Embryonic facial prominence (tissue), 1 donor: Measurements from ENCODE around the gene SLC28A1.
"Not testable (repeated sequence)": the region's sequence is repeated elsewhere in the genome, so short reads cannot be mapped to it uniquely, and the experiment has no call there.

ENCODE experiments used
- DNase-seq: peaks from one replicate; pipeline ENCODE4 v3.0.0-alpha.2; 2016; ENCODE audit errors: extremely low spot score

The SLC28A1 gene

DNA sequence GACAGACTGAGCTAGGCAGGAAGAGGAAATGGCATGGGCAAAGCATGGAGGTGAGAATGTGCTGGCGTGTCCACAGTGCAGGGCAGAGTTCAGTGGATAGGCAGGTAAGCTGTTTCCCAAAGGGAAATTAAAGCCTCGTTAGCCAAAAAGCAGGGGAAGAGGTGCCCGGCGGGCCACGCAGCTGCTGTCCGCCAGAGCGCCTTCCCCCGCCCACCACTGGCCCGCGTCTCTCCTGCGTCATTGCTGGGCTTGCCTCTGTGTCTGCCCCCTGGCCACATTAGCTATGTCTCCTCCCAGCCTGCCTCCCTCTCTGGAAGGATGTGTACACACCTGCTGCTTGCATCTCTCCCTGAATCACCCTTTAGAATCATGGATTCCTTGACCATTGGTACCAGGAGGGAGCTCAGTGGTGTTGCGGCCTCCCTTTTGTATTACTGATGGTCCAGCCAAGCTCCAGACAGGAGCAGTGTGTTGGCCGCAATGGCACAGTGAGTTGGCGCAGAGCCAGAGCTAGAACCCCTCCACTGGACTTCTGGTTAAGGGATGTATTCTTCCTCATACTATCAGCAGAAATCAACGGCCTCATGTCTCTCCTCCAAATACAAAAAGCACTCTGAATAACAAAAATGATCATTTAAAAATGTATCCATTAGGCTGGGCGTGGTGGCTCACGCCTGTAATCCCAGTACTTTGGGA is 26.6 kb downstream of the SLC28A1 start:
- no peak for DNase-seq

DNA sequence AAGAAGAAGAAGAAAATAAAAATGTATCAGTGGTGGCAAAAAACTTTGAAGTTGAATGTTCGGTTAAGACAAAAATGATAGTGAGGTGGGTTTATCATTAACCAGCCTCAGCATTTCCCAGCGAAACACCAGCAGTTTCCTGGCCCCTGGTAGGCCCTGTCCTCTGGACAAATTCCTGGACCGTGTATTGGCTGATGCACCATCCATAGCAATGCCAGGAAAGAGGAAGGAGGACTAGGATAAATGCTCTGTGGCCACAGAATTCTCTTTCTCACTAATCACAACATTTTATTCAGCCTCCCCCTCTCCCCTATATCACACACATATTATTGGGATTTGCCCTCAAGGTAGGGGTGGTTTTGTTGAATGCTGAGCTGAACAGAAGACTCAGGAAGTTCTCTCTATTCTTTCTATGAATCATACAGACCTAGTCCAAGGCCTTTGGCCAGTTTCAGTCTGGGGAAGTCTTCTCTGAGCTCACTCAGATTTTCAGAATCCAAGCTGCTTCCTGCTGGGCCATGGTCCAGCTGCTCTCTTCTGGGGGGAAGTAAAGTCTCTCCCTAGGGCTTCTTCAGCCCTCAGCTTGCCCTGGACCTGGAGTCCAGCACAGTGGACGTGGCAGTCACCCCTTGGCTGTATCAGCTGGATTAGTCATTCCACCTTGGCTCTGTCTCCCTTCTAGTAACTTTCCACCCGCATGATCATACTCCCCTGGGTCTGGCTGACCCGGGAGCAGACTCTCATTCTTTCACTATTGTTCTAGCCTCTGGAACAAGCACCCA is 27.6 kb downstream of the SLC28A1 start:
- no peak for DNase-seq

DNA sequence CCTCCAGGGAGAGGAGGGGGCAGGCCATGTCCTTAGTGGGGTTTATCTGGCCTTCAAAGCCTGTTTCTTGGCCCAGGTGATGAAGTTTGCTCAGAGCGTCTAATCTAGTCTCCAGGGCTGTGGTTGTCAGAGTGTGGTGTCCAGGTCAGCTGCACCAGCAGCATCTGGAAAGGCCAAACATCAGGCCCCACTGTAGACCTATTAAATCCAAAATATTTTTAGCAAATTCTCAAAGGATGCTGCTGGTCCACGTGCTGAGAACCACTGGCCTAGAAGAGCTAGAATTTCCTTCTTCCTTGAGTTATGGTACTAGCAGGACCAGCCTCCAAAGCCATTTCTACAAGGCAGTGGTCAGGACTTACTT is 28.9 kb downstream of the SLC28A1 start:
- no peak for DNase-seq

DNA sequence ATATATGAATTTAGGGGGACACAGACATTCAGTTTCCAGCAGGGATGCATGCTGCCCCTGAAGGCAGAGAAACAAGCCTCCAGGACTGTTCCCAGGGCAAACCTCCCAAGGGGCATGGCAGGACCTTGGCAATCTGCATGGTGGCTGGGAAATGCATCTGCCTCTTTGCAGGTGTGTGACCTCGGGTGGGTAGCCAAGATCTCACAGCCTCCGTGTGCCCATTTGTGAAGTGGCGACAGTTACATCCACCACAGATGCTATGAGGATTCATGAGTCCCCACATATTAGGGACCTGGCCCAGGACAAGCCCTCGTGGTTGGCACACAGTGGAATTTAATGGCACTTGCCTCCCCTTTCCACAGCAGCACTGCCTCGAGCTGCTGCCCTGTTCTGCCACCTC is 29.9 kb downstream of the SLC28A1 start:
- DNase-seq, result no peak

DNA sequence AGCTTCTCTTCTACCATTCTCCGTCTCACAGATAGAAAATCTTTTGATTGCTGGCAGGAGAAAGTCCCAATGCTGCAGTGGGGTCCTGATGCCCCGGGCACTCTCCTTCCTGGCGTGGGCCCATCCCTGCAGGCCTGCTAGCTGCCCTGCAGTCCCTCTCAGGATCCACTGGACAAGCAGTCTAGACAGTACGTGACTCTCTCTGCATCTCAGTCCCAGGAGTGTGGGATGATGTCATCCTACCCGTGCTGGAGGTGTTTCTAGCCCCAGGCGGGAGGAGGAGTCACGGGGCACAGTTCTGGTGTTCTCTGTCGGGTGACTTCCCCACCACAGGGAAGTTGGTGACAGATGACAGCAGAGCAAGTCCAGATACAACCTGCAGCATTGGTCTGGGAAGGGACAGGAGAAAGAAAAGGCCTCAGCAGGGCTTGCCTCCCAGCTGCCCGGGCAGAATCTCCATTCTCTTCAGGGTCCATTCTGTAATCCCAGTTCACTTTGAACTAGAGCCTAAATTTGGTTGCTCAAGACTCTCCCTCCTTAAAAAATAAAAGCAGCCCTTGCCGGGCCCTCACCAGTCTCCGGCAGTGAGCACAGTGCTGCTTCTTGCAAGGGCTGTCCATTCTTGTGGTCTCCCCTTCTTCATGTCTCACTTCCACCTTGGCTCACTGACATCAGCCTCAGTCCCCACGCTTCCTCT is 30.6 kb downstream of the SLC28A1 start:
- DNase-seq, result peak; percentile 49

DNA sequence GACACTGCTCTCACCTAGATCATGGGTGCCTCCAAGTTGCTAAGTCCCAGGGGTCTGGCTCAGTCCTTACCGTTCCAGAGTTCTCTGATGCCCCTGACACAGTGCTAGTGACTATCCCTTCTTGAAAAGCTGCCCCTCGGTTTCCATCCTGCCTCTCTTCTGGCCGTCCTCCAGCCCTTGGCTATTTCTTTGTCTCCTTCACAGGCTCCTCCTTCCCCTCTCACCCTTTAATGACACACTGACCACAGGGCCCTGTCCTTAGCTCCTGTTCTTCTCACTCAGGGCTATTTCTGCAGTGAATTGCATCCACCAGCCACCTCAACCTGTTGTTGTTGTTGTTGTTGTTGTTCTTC is 31.1 kb downstream of the SLC28A1 start:
- DNase-seq, result no peak

DNA sequence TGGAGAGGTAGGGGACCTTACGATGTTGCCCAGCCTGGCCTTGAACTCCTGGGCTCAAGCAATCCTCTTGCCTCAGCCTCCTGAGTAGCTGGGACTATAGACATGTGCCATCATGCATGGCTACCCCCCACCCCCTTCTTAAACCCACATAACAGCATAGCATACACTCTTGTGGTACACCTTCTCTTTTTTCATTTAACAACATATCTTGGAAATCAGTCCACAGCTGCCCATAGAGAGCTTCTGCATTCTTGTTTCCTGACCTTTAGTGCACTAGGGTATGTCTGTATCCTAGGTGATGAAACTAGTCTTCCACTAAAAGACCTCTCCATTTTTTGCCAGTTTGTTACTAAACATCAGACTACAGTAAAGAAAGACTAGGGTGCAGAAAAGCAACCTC is 33.0 kb downstream of the SLC28A1 start:
- no peak for DNase-seq

DNA sequence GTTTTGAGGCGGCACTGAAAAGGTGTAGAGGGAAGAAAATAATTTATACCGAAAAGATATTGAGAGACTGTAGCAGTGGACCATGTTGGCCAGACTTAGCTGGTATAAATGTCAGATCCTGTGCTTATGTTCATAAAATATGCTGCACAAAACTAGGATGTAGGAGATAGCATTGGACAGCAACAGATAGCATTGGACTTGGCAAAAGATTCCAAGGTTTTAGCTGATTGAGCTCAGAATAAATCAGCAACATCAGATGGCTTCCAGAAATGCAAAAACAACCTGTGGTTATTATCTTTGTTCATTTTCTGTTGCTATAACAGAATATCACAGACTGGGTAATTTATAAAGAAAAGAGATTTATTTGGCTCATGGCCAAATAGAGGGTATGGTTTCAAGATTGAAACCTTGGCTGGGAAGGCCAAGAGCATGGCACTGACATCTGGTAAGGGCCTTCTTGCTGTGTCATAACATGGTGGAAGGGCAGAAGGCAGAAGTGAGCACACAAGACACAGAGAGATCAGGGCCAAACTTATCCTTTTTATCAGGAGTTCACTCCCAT is 34.7 kb downstream of the SLC28A1 start:
- no peak for DNase-seq

DNA sequence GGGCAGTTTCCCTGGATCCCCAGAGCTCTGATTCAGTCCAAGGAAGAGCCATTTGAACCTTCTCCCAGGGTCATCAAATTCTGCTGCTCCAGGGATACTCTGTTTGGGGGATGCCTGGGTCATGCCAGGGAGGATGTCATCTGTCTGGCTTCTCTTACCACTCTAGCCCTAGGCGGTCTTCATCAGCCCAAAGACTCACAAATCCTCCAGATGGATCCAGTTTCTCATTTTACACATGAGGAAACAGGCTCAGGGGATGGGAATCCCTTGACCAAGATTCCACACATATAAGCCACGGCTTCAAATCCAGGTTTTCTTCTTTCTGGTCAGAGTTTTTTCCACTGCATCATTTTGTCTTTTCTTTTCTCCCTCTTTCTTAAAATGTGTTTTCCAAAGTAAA is 36.7 kb downstream of the SLC28A1 start:
- DNase-seq, result no peak

DNA sequence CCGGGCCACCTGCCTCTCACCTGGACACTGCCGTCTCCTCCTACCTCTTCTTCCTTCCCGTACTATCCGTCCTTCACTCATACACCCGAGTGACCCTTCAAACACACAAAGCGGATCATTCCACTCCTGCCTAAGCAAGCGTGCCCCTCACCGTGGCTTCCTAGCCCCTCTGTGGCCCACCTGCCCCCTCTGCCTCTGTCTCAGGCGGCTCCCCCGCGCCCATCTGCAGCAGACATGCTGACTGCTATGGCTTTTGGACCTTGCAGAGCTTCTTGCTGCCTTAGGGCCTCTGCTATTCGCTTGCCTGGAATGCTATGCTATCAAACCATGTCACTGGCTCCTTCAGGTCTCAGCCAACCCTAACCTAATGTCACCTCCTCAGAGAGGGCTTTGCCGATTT is 38.1 kb downstream of the SLC28A1 start:
- DNase-seq, result no peak

DNA sequence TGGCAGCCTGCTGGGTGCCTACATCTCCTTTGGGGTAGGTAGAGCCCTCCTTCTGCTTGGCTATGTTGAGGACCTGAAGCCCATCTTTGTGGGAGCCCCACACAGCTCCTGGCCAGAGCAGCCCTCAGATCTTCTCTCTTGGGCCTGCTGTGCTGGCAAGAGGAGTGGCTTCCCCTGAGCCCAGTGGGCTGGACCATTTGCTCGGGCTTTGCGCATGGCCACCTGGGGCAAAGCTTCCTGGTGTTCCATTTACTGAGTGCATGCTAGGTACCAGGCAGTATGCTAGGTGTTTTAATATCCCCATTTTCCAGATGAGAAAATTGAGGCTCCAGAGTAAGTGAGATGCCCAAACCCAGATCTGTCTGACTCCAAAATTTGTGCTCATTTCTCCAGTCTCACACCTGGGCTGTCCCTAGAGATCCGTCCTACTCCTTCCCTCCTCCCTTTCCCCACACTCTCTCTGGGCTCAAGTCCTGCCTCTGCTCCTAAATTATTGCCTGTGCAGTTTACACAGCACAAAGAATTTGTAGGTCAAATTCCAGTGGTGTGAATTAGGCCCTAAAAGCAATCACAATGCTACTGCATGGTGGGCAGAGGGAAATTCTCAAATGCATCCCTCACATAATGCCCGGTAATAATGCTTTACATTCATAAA is 39.7 kb downstream of the SLC28A1 start:
- DNase-seq, result no peak

DNA sequence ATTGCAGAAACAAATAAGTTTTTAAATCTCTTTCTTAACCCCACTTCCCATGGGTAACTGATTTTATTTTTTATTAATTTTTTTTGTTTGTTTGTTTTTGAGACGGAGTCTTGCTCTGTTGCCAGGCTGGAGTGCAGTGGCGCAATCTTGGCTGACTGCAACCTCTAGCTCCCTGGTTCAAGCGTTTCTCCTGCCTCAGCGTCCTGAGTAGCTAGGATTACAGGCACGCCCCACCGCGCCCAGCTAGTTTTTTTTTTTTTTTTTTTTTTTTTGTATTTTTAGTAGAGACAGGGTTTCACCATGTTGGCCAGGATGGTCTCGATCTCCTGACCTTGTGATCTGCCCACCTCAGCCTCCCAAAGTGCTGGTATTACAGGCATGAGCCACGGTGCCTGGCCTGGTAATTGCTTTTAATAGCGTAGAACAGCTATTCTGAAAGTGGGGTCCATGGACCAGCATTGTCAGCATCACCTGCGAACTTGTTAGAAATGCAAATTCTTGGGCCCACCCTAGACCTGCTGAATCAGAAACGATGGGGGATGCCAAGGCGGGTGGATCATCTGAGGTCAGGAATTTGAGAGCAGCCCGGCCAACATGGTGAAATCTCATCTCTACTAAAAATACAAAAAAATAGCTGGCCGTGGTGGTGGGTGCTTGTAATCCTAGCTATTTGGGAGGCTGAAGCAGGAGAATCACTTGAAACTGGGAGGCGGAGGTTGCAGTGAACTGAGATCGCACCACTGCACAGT is 40.5 kb downstream of the SLC28A1 start:
- DNase-seq, result not testable (repeated sequence)

DNA sequence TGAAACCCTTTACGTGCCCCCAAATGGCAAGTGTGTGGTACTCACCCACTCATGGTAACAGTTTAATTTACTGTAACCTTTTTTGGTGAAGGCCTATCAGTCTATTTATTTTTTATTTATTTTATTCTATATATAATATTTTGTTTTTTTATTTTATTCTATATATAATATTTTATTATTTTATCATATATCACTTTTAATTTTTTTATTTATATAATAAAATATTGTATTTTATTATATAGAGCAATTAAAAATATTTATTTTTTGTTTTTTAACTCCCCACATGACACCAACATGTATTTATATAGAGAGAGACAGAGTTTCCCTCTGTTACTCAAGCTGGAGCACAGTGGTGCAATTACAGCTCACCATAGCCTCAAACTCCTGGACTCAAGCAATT is 41.4 kb downstream of the SLC28A1 start:
- DNase-seq, result no peak

DNA sequence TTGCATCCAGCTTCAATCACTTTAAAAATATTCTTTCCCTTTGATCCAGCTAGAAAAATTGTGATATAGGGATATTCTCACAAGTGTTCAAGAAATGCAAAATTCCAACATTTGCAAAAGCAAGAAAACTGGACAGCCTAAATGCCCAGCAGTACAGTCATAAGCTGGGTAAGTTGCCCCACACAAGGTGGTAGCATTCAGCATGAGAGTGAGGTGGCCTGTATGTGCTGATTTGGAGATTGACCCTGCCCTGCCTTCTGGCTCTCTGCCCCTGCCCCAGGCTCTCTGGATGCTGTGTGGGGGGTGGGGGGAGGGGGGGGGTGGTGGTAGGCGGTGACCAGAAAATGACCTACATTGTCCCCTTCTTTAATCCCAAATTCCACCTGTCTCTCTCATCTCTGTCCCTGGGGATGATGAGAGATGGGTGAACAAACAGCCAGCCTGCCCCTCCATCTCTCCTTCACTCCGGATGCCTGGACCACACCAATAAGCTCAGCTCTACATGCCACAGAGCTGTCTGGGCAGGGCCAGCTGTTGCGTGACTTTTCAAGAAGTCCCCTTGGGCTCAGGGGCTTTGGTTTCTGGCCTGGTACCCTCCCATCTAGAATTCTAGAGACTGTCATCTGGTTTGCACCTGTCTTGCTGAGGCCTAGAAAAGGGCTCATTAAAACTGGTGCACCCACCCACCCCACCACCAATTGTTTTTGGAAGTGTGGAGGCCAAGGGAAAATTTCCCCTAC is 42.2 kb downstream of the SLC28A1 start:
- DNase-seq, result no peak

DNA sequence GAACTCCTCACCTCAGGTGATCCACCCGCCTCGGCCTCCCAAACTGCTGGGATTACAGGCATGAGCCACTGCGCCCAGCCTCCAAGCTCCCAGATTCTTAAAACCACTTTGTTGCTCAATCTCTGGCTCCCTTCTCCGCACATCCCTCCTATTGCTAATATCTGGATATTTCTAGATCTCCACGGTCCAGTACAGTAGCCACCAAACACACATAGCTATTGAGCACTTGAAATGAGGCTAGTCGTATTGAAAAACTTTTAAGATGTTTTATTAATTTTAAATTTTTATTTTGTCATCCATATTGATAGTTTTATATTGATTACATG is 44.3 kb downstream of the SLC28A1 start:
- DNase-seq, result no peak

DNA sequence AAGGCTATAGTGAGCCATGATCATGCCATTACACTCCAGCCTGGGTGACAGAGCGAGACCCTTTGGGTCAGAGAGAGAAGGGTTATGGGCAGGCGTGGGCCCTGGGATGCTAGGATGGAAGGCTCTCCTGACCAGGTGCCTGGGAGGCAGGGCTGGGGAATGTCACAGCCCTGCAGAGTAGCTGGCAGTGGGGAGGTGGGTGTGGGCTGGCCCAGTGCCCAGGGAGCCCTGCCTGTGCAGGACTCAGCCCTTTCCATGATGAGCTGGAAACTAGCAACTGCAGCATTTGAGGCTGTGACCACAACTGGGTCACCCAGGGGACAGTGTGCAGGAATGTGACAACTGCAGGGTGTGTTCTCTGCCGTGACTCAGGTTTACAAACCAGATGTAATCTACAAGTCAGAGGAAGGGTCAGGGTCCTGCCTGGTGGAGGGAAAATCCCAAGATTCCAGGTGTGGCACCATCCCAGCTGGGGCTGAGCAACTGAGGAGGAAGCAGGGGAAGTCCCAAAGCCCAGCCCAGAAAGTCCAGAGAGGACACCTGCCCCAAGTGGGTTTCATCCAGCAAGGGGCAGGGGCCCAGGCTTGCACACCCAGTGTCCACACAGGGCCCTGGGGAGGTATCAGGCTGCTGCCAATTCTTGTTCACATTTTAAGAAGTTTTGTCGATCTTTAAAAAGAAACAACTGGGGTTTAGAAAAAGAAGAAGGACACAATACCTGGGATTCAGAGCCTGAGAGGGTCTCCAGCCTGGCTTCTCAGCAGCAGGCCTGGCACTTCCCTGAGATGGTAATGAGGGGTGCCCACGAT is 45.5 kb downstream of the SLC28A1 start:
- DNase-seq, result peak; percentile 10

DNA sequence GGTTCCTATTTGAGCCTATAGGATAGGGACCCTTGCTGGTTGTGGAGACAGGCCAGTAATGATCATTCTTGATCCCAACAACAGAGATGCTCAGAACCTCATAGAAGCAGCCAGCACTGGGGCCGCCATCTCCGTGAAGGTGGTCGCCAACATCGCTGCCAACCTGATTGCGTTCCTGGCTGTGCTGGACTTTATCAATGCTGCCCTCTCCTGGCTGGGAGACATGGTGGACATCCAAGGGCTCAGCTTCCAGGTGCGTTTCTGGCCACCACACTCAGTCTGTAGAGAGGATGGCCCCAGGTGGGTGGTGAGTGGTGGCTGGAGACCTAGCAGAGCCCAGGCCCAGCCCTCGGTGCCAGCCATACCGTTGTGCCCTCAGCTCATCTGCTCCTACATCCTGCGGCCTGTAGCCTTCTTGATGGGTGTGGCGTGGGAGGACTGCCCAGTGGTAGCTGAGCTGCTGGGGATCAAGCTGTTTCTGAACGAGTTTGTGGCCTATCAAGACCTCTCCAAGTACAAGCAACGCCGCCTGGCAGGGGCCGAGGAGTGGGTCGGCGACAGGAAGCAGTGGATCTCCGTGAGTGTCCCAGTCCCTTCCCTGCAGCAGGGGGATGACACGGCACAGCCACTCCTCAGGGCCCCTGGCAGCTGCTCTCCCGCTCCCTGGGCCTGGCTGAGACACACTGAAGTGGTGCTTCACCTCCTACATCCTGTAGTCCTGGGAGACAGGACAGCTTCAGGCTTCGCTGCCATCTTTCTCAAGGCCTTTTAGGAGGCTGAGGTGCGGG is 50.7 kb downstream of the SLC28A1 start:
- DNase-seq, result no peak

DNA sequence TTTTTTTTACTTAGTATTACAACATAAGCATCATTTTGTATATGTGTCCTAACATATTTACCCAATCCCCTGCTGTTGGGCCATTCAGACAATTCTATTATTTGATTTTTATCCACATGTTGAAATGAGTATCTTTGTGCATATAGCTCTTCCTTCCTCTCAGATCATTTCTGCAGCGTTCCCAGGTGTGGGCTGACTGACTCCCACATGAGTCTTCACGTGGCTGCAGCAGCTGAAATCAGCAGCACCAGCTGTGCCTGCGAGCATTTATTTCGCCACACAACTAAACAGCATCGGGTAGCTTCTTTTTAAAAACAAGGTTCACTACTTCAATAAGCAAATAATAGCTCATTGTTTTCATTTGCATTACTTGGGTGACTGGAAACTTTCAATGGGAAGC is 52.7 kb downstream of the SLC28A1 start:
- DNase-seq, result no peak

DNA sequence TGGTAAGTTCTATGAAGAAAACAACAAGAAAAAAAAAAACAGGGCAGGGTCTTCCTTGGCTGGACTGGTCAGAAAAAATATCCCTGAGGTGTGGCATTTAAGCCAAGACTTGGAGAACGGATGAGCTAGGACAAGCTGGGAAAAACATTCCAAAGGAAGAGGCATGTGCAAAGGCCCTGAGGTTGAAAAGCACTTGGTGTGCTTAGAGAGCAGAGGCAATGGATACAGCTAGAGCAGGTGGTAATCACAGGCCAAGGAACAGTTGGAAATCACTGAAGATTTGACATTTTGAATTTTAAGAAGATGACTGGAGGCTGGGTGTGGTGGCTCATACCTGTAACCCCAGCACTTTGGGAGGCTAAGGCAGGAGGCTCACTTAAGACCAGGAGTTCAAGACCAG is 54.3 kb downstream of the SLC28A1 start:
- DNase-seq, result no peak
